WTC11 (cell line): ENCODE results near the gene TTC39C. TPM values are rescaled to one million over a fixed set of nuclear protein-coding genes. Genes with fewer than 3 reads are reported as not detected.
"Not testable (repeated sequence)": the region's sequence is repeated elsewhere in the genome, so short reads cannot be mapped to it uniquely, and the experiment has no call there.

Experiments
- ATAC-seq: fragments of 200-7000 bp; cut with Tn5 transposase; 2 replicates; pipeline ENCODE4 v1.10.0; 2021; ENCODE audit warnings: mild to moderate bottlenecking, moderate library complexity
- CTCF ChIA-PET: fragments of 300-600 bp; sonication (Branson Sonifier 250); formaldehyde crosslinking; loops from one replicate; lab custom pipeline; 2021; ENCODE audit warnings: antibody characterized with exemption; lab: Charles Lee
- POLR2A ChIA-PET: fragments of 350-600 bp; sonication (Branson Sonifier 250); formaldehyde crosslinking; loops from one replicate; lab custom pipeline; 2021; ENCODE audit warnings: antibody characterized with exemption; lab: Charles Lee
- DNase-seq: peaks from one replicate; pipeline ENCODE4 v3.0.0; 2021; ENCODE audit warnings: low spot score
- H3K27ac Mint-ChIP-seq: 2 replicates; pipeline ENCODE4 v1.8.0; 2021; ENCODE audit warnings: mixed read lengths
- H3K27me3 Mint-ChIP-seq: 2 replicates; pipeline ENCODE4 v1.8.0; 2021; ENCODE audit warnings: low read depth, mild to moderate bottlenecking, moderate library complexity, mixed read lengths
- H3K36me3 Mint-ChIP-seq: 2 replicates; pipeline ENCODE4 v1.8.0; 2021; ENCODE audit warnings: mixed read lengths
- H3K4me1 Mint-ChIP-seq: 2 replicates; pipeline ENCODE4 v1.8.0; 2022; ENCODE audit warnings: mixed read lengths
- H3K4me3 Mint-ChIP-seq: 2 replicates; pipeline ENCODE4 v1.8.0; 2021; ENCODE audit warnings: mild to moderate bottlenecking, moderate library complexity, mixed read lengths
- H3K9me3 Mint-ChIP-seq: 2 replicates; pipeline ENCODE4 v1.8.0; 2021; ENCODE audit warnings: mixed read lengths
- ATF1 ChIP-seq: sonication (generic); formaldehyde crosslinking; IDR thresholded peaks from 2 replicates; pipeline ENCODE4 v1.8.1; 2023; ENCODE audit warnings: mild to moderate bottlenecking, moderate library complexity, missing genetic modification reagents
- ATF3 ChIP-seq: sonication (generic); formaldehyde crosslinking; conservative IDR thresholded peaks from 2 replicates; pipeline ENCODE4 v1.8.1; 2022; ENCODE audit warnings: mild to moderate bottlenecking, missing genetic modification reagents
- CBFB ChIP-seq: sonication (generic); formaldehyde crosslinking; IDR thresholded peaks from 2 replicates; pipeline ENCODE4 v1.8.1; 2022; ENCODE audit warnings: mild to moderate bottlenecking, low read depth, missing genetic modification reagents
- CDX4 ChIP-seq: fragments of 250-450 bp; sonication (Bioruptor Pico); IDR thresholded peaks from 2 replicates; pipeline ENCODE4 v1.9.0; 2021; ENCODE audit warnings: moderate library complexity, mild to moderate bottlenecking, inconsistent platforms, borderline replicate concordance
- FOXK1 ChIP-seq: sonication (generic); formaldehyde crosslinking; IDR thresholded peaks from 2 replicates; pipeline ENCODE4 v1.8.0; 2022; ENCODE audit warnings: mild to moderate bottlenecking, moderate library complexity, missing genetic modification reagents
- GTF2I ChIP-seq: fragments of 250-450 bp; sonication (Bioruptor Pico); conservative IDR thresholded peaks from 2 replicates; pipeline ENCODE4 v1.4.0; 2021; ENCODE audit warnings: mild to moderate bottlenecking
- HMGA2 ChIP-seq: fragments of 250-450 bp; sonication (Bioruptor Pico); IDR thresholded peaks from 2 replicates; pipeline ENCODE4 v1.4.0; 2021; ENCODE audit warnings: mild to moderate bottlenecking, moderate library complexity
- NR1H2 ChIP-seq: sonication (generic); formaldehyde crosslinking; IDR thresholded peaks from 2 replicates; pipeline ENCODE4 v1.9.0; 2021; ENCODE audit warnings: mild to moderate bottlenecking, moderate library complexity, missing genetic modification reagents
- PRDM15 ChIP-seq: sonication (generic); formaldehyde crosslinking; IDR thresholded peaks from 2 replicates; pipeline ENCODE4 v1.8.0; 2022; ENCODE audit warnings: missing genetic modification reagents
- SMAD4 ChIP-seq: sonication (generic); formaldehyde crosslinking; IDR thresholded peaks from 2 replicates; pipeline ENCODE4 v1.8.0; 2022; ENCODE audit warnings: mild to moderate bottlenecking, missing genetic modification reagents
- STAT6 ChIP-seq: sonication (generic); formaldehyde crosslinking; conservative IDR thresholded peaks from 2 replicates; pipeline ENCODE4 v1.8.1; 2023; ENCODE audit warnings: mild to moderate bottlenecking, low read depth, missing genetic modification reagents, moderate library complexity
- TEAD1 ChIP-seq: sonication (generic); formaldehyde crosslinking; IDR thresholded peaks from 2 replicates; pipeline ENCODE4 v1.8.0; 2022; ENCODE audit warnings: mild to moderate bottlenecking, missing genetic modification reagents
- TEAD4 ChIP-seq: sonication (generic); formaldehyde crosslinking; IDR thresholded peaks from 2 replicates; pipeline ENCODE4 v1.8.0; 2022; ENCODE audit warnings: mild to moderate bottlenecking, missing genetic modification reagents
- TP53 ChIP-seq: sonication (generic); formaldehyde crosslinking; IDR thresholded peaks from 2 replicates; pipeline ENCODE4 v1.8.1; 2023; ENCODE audit warnings: mild to moderate bottlenecking, missing genetic modification reagents
- ZNF121 ChIP-seq: sonication (generic); formaldehyde crosslinking; IDR thresholded peaks from 2 replicates; pipeline ENCODE4 v1.8.0; 2023; ENCODE audit warnings: missing genetic modification reagents
- total RNA-seq: library from RNA; stranded (reverse); gene quantifications from 3 replicates; pipeline ENCODE4 v1.2.3, GENCODE V29; 2021

The TTC39C gene
- total RNA-seq, 1 experiment from 2014 or later = 57.3 TPM

- no peak for DNase-seq
- CTCF ChIA-PET = interaction anchor here (0.8 to 3.3 kb wide), 2 partner anchors 11 to 73 kb away, joined by 3 to 11 read pairs; no protein-coding TSS in a partner anchor
- no peaks in the 10 kb centered on the region for H3K27me3 Mint-ChIP-seq
- TF ChIP-seq PRDM15 (no peak), ZNF121 (peak; percentile 55; the same call in 1 of the 2 replicates)
- TF ChIP-seq, all 79 proteins: peak for 1
- H3K4me3 Mint-ChIP-seq = no peak overlapping the region
- no peak for ATAC-seq
- POLR2A ChIA-PET = interaction anchor here (0.7 kb wide), 1 partner anchor 61 kb away, joined by 4 read pairs; no protein-coding TSS in a partner anchor
- no peaks in the 10 kb centered on the region for H3K9me3 Mint-ChIP-seq
- H3K27ac Mint-ChIP-seq = peak overlapping the region; percentile 23
- no peaks in the 10 kb centered on the region for H3K36me3 Mint-ChIP-seq
- peaks cover 47% of the 10 kb centered on the region for H3K4me1 Mint-ChIP-seq
Observed at GRCh38 chr18:24027156-24027827, 12.7 kb downstream of the TTC39C start.

GRCh38 chr18:24028946-24029345, 14.4 kb downstream of the TTC39C start:
- not testable (repeated sequence) for H3K36me3 Mint-ChIP-seq, ATAC-seq, DNase-seq, H3K4me3 Mint-ChIP-seq, H3K27me3 Mint-ChIP-seq
- H3K27ac Mint-ChIP-seq = 0 out of 2 replicates have a peak overlapping the region, but pooled peaks have one; percentile 23
- H3K4me1 Mint-ChIP-seq = peaks cover 42% of the 10 kb centered on the region
- TF ChIP-seq ZNF121 = peak; percentile 84; the same call in 1 of the 2 replicates
- TF ChIP-seq, all 79 proteins: peak for 1; not testable (repeated sequence) for 78
- CTCF ChIA-PET, H3K9me3 Mint-ChIP-seq, POLR2A ChIA-PET: not testable (repeated sequence)

- H3K4me3 Mint-ChIP-seq = no peak overlapping the region
- no peaks in the 10 kb centered on the region for H3K36me3 Mint-ChIP-seq
- H3K27ac Mint-ChIP-seq = peak overlapping the region; percentile 1; the same call in 1 of the 2 replicates
- POLR2A ChIA-PET = no interaction called here
- CTCF ChIA-PET = no interaction called here
- H3K9me3 Mint-ChIP-seq = no peaks in the 10 kb centered on the region
- ATAC-seq (no peak), DNase-seq (no peak)
- TF ChIP-seq NR1H2 (CRISPR knock-in tag) (no peak), CBFB (CRISPR knock-in tag) (no peak), ATF3 (no peak), FOXK1 (no peak), TP53 (CRISPR knock-in tag) (no peak), TEAD4 (CRISPR knock-in tag) (no peak), TEAD1 (no peak), GTF2I (no peak), HMGA2 (CRISPR knock-in tag) (no peak), ATF1 (CRISPR knock-in tag) (no peak), SMAD4 (no peak), CDX4 (CRISPR knock-in tag) (no peak), STAT6 (CRISPR knock-in tag) (no peak)
- peaks cover 38% of the 10 kb centered on the region for H3K4me1 Mint-ChIP-seq
- H3K27me3 Mint-ChIP-seq = no peaks in the 10 kb centered on the region
Observed at GRCh38 chr18:24031318-24031717, 16.8 kb downstream of the TTC39C start.
